NCI-H748 (cell line): ENCODE data around the gene MALT1.

Source experiments
- DNase-seq: peaks from one replicate; lab custom pipeline; 2025; ENCODE audit not compliant: unreplicated experiment; lab: John Stamatoyannopoulos, UW

The MALT1 gene

GRCh38 chr18:58691256-58691655, 20.0 kb downstream of the MALT1 start:
- DNase-seq = no peak

DNA sequence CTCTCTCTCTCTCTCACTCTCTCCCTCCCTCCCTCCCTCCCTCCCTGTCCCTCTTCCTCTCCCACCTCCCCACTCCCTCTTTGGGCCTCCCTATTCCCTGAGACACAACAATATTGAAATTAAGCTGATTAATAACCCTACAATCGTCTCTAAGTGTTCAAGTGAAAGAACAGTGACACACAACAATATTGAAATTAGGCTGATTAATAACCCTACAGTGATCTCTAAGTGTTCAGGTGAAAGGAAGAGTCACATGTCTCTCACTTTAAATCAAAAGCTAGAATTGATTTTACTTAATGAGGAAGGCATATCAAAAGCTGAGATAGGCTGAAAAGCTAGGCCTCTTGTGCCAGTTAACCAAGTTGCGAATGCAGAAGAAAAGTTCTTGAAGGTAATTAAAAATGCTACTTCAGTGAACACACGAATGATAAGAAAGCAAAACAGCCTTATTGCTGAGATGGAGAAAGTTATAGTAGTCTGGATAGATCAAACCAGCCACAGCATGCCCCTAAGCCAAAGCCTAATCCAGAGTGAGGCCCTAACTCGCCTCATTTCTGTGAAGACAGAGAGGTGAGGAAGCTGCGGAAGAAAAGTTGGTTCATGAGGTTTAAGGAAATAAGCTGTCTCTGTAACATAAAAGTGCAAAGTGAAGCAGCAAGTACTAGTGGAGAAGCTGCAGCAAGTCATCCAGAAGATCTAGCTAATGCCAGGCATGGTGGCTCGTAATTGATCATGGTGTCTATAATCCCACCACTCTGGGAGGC, 21.3 kb downstream of the MALT1 start:
- no peak for DNase-seq

- no peak for DNase-seq
These were observed 23.0 kb downstream of the MALT1 start for GRCh38 chr18:58694221-58694620.

DNA sequence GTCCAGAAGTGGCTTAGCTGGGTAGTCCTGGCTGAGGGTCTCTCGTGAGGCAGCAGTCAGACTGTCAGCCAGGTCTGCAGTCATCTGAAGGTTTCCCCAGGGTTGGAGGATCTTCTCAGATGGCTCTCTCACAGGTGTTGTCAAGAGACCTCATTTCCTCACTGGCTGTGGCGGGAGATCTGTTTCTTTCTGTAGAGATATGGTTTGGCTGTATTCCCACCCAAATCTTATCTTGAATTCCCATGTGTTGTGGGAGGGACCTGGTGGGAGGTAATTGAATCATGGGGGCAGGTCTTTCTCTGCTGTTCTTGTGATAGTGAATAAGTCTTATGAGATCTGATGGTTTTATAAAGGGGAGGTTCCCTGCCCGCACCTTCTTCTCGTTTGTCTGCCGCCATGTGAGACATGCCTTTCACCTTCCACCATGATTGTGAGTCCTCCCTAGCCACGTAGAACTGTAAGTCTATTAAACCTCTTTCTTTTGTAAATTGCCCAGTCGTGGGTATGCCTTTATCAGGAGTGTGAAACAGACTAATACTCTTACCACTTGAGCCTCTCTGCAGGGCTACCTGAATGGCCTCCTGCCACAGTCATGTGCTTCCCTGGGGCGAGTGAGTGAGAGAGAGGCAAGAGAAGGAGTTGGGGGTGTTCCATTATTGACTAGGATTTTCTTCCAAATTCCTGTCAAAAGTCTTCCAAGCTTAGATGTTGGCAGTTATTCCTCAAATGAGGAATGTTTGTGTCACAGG, 23.6 kb downstream of the MALT1 start:
- no peak for DNase-seq

GRCh38 chr18:58695772-58696171, 24.5 kb downstream of the MALT1 start:
- DNase-seq = no peak

- DNase-seq = no peak
These were observed 25.9 kb downstream of the MALT1 start for GRCh38 chr18:58697146-58697545.

GRCh38 chr18:58698701-58699193, 27.5 kb downstream of the MALT1 start:
- no peak for DNase-seq

DNA sequence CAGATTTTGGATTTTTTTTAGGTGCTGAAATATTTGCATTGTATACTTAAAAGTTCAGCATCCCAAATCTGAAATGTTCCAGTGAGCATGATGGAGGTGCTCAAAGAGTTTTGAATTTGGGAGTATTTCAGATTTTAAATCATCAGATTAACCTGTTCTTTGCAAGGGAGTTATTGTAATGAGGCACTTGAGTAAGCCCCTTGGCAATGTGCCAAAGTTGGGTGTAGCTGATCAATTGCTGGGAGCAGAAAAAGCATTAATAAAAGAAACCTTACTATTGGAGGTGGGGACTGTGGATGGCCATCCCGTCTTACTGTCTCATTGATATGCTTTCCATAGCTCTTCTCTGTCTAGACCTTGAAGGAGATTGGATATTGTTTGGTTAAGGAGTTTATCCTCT, 28.3 kb downstream of the MALT1 start:
- DNase-seq = peak; percentile 76

GRCh38 chr18:58700209-58700608, 28.9 kb downstream of the MALT1 start:
- no peak for DNase-seq

DNA sequence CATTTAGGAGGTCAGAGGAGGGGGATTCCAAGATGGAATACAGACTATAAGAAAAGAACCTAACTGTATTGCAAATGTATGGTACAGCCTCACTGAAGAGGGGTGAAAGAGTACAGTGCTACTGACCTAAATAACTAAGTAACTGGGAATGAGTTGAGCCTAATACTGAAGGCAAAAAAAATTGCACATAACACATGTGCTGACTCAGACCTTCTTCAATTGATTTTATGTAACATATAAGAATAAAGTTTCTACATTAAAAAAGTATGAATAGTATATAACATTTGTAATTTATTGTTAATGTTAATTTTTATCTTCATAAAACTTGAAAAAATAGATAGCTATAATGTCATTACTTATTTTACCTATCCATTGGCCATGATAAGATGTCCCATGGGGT, 41.7 kb downstream of the MALT1 start:
- no peak for DNase-seq

DNA sequence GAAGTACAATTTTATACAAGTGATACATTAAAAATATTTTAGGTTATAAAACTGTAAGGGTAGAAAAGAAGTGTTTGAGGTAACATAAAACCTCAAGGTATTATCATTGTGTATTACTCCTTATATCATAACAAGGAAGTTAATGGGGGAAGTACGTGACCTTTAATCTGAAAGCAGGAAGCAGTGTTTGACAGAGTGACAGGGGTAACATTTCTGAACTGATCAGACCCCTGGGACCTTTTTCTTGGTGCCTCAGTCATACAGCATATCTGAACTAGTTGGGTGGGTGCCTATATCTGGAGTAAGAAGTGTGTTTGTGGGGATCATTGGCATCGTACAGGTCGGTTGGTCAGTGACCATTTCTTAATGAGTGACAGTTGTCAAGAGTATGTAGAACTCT, 43.0 kb downstream of the MALT1 start:
- no peak for DNase-seq

DNA sequence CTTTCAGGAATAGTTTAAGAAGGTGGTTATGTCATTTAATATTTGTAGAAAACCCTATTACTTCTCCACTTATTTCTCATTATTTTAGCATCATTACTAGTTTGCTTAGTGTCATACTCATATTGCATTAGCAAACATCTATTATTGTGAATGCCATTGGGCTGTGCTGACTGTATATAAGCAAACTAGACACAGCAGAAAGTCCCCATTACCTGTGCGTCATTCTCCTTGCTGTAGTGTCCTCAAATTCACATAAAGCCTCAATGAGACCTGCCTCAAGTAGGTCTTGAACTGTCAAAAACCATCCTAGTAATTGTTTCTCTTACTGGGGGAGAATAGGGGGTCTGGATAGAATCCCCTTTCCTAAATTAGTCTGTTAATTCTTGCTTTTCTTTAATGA, 43.6 kb downstream of the MALT1 start:
- DNase-seq = no peak

- DNase-seq = no peak
These were observed 44.3 kb downstream of the MALT1 start for GRCh38 chr18:58715540-58715939.

DNA sequence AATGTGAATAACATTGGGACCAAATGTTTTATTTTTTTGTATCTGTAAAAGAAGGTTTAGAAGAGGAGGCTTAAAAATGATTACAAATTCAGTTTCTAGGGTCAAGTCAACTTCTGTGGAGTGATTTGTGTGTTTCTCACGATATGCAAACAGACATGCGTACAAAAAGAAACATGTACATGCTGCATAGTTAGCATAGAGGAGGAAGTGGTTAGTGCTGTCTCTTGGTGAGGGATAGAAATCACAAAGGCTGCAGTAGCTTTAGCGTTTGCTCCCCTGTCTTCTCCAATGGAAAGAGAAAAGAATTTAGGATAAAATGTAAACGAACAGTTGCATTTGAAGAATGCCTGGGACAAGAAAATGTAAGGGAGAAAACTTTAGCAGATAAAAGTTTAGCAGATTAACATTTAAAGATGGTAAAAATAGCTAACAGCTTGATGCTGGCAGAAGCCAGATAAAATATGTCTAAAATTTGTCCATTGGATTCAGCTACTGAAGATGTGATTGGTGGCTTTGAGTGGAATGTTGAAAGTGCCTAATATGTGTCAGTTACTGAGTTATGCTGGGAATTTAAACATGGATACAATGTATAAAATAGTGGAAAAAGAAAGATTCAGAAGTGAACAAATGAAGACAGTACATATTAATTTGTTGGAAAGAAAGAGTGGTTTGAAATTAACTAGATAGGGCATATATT, 44.9 kb downstream of the MALT1 start:
- DNase-seq = no peak

GRCh38 chr18:58721566-58722239, 50.4 kb downstream of the MALT1 start:
- DNase-seq = no peak

DNA sequence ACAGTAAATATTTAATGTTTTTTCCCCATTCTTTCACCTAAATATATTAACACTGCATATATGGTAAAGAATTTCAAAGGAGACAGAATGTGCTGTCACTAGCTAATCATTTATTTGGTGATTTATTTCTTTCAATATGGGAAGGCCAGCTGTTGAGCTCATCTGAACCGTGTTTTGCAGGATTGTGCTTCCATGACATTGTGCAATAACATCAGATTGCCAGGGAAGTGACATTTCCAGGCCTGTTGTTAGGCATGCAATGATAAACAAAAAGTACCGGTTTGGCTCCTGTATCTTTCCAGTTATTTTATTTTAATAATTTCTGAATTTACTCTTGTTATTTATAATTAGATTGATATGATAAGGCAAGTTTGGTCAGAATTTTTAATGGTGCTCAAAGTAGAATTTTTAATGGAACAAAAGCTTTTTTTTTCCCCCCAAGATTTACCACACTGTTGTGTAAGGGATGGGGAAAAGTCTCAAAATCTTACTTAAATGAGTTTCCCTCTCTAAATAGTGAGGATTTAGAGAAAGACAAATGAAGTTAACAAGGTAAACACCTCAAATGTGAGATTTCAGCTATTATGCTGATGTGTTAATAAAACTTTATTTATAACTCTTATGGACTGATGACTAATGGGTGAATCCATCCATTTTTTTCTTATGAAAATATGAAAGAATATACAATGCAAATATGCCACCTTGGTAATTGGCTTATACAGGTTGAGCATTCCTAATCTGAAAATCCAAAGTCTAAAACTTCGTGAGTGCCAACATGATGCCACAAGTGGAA, 52.7 kb downstream of the MALT1 start:
- no peak for DNase-seq

DNA sequence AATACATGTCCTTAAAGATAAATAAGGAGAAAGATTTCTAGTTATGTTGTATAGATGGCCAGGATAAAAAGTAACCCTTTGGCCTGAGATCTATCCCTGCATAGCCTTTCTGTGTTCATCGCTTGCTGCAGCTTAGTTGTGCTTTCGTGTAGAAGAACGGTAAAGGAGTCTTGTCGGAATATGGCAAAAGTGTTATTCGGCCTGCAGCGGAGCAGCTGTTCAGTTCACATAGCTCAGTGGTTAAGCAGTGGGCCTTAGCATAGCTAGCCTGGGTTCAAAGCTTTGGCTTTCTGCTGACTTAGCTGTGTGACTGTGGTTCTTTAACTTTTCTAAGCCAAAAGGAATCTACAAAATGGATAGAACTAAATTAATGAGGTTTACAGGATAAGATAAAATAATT, 55.4 kb downstream of the MALT1 start:
- DNase-seq = no peak

DNA sequence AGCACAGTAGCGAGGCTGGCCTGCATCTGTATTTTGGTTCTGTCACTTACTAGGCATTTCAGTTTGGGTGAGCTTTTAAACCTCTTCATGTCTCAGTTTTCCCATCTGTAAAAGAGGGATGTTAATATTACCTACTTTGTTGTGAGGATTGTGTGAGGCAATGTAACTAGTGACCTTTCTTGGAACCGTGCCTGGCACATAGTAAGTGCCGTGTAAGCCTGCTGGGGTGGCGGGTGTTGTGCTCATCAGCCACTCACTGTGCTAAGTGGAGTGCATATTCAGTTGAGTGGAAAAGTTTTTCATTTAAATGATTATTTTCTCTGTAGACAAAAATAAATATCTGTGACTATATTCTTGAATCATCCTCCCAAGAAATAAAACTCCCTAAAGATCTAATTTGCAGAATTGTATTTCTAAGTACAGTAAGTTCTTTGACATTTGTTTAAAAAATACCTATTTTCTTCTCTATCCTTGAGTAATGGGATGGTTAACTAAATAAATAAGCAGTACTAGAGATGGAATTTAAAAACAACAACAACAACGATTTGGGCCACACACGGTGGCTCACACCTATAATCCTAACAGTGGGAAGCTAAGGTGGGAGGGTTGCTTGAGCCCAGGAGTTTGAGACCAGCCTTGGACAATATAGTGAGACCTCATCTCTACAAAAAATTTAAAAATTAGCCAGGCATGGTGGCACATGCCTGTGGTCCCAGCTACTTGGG, 56.7 kb downstream of the MALT1 start:
- no peak for DNase-seq

GRCh38 chr18:58728719-58729118, 57.5 kb downstream of the MALT1 start:
- DNase-seq = no peak

DNA sequence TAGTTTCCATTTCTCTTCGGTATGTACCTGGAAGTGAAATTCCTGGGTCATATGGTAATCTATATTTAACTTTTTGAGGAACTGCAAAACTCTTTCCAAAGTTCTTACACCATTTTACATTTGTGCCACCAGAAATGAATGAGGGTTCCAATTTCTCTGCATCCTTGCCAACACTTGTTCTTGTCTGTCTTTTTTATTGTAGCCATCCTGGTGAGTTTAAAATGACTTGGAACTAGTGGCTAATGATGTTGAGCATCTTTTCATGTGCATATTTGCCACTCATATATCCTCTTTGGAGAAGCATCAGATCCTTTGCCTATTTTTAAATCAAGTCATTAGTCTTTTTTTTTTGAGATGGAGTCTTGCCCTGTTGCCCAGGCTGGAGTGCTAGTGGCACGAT, 59.4 kb downstream of the MALT1 start:
- DNase-seq = no peak
